ENCODE measurements around the gene SS18L1.

Gene SS18L1

GRCh38 chr20:62122654-62123449 is 20.7 kb upstream of the SS18L1 start:
- TF ChIP-seq CTCF (conservative IDR thresholded peaks at IDR 0.05; ENCODE audit: low read length) (no peak), EZH2phosphoT487 (IDR thresholded peaks at IDR 0.05; ENCODE audit: borderline replicate concordance) (no peak)
- Histone ChIP-seq H3K4me2 (ENCODE audit: low read depth, low read length, poor library complexity, severe bottlenecking) (peak overlapping the region; percentile 99), H3K4me3 (ENCODE audit: low read length, poor library complexity, severe bottlenecking) (peak overlapping the region; percentile 88), H2AFZ (ENCODE audit: low read length) (no peak overlapping the region), H3K4me1 (ENCODE audit: insufficient read depth, low read length, poor library complexity, severe bottlenecking) (peaks cover 52% of the 10 kb centered on the region), H3K36me3 (ENCODE audit: insufficient read depth, low read length) (peaks cover 25% of the 10 kb centered on the region; the same call in 1 of the 2 replicates), H3K9me3 (ENCODE audit: insufficient read depth, low read depth, low read length) (no peaks in the 10 kb centered on the region), H3K27me3 (ENCODE audit: insufficient read depth, low read length, poor library complexity, severe bottlenecking) (no peaks in the 10 kb centered on the region), H3K9ac (ENCODE audit: low read depth, low read length, poor library complexity, severe bottlenecking) (peak overlapping the region; percentile 75), H3F3A (ENCODE audit: low read depth) (peaks cover 2% of the 10 kb centered on the region; the same call in 1 of the 2 replicates), H3K79me2 (ENCODE audit: insufficient read depth, low read length) (peaks cover 63% of the 10 kb centered on the region), H4K20me1 (ENCODE audit: insufficient read depth, low read length, poor library complexity, severe bottlenecking) (peaks cover 32% of the 10 kb centered on the region), H3K9me2 (replicated peaks; ENCODE audit: low read depth, low read length) (no peaks in the 10 kb centered on the region)

GRCh38 chr20:62123450-62124118 is 20.0 kb upstream of the SS18L1 start:
- H3K27me3 ChIP-seq (ENCODE audit: insufficient read depth, low read length, poor library complexity, severe bottlenecking): no peaks in the 10 kb centered on the region
- peaks cover 32% of the 10 kb centered on the region for H4K20me1 ChIP-seq (ENCODE audit: insufficient read depth, low read length, poor library complexity, severe bottlenecking)
- no peaks in the 10 kb centered on the region for H3F3A ChIP-seq (ENCODE audit: low read depth)
- peaks cover 49% of the 10 kb centered on the region for H3K4me1 ChIP-seq (ENCODE audit: insufficient read depth, low read length, poor library complexity, severe bottlenecking)
- peak overlapping the region; percentile 88 for H3K4me3 ChIP-seq (ENCODE audit: low read length, poor library complexity, severe bottlenecking)
- peaks cover 32% of the 10 kb centered on the region; the same call in 1 of the 2 replicates for H3K36me3 ChIP-seq (ENCODE audit: insufficient read depth, low read length)
- peaks cover 70% of the 10 kb centered on the region for H3K79me2 ChIP-seq (ENCODE audit: insufficient read depth, low read length)
- no peak overlapping the region for H2AFZ ChIP-seq (ENCODE audit: low read length)
- H3K9ac ChIP-seq (ENCODE audit: low read depth, low read length, poor library complexity, severe bottlenecking): peak overlapping the region; percentile 75
- no peaks in the 10 kb centered on the region for H3K9me3 ChIP-seq (ENCODE audit: insufficient read depth, low read depth, low read length)
- TF ChIP-seq CTCF (conservative IDR thresholded peaks at IDR 0.05; ENCODE audit: low read length) (peak; percentile 42), EZH2phosphoT487 (IDR thresholded peaks at IDR 0.05; ENCODE audit: borderline replicate concordance) (no peak)
- H3K4me2 ChIP-seq (ENCODE audit: low read depth, low read length, poor library complexity, severe bottlenecking): peak overlapping the region; percentile 99
- no peaks in the 10 kb centered on the region for H3K9me2 ChIP-seq (replicated peaks; ENCODE audit: low read depth, low read length)

GRCh38 chr20:62126141-62126540 is 17.4 kb upstream of the SS18L1 start:
- Histone ChIP-seq H3K36me3 (ENCODE audit: insufficient read depth, low read length) (peaks cover 56% of the 10 kb centered on the region; the same call in 1 of the 2 replicates), H3K79me2 (ENCODE audit: insufficient read depth, low read length) (peaks cover 82% of the 10 kb centered on the region), H3K4me1 (ENCODE audit: insufficient read depth, low read length, poor library complexity, severe bottlenecking) (peaks cover 43% of the 10 kb centered on the region)

More at GRCh38 chr20:62126141-62126540, 17.4 kb upstream of the SS18L1 start:
- Histone ChIP-seq H4K20me1 (ENCODE audit: insufficient read depth, low read length, poor library complexity, severe bottlenecking) (peaks cover 32% of the 10 kb centered on the region), H3K4me2 (ENCODE audit: low read depth, low read length, poor library complexity, severe bottlenecking) (peak overlapping the region; percentile 99), H3F3A (ENCODE audit: low read depth) (no peaks in the 10 kb centered on the region), H2AFZ (ENCODE audit: low read length) (no peak overlapping the region), H3K9me2 (replicated peaks; ENCODE audit: low read depth, low read length) (no peaks in the 10 kb centered on the region), H3K27me3 (ENCODE audit: insufficient read depth, low read length, poor library complexity, severe bottlenecking) (no peaks in the 10 kb centered on the region), H3K9ac (ENCODE audit: low read depth, low read length, poor library complexity, severe bottlenecking) (peak overlapping the region; percentile 14), H3K4me3 (ENCODE audit: low read length, poor library complexity, severe bottlenecking) (no peak overlapping the region), H3K9me3 (ENCODE audit: insufficient read depth, low read depth, low read length) (no peaks in the 10 kb centered on the region)
- TF ChIP-seq CTCF (conservative IDR thresholded peaks at IDR 0.05; ENCODE audit: low read length) (no peak), EZH2phosphoT487 (IDR thresholded peaks at IDR 0.05; ENCODE audit: borderline replicate concordance) (no peak)
